Forelimb muscle (tissue), 1 donor: Measurements from ENCODE around the gene SCGN. TPM values are rescaled to one million over a fixed set of nuclear protein-coding genes. Genes with fewer than 3 reads are reported as not detected.

ENCODE experiments used
- DNase-seq: peaks from one replicate; pipeline ENCODE4 v3.0.0-alpha.2; 2013; ENCODE audit warnings: low read depth
- polyA plus RNA-seq: library from polyadenylated mRNA; unstranded; fragments of 120-200 nt; gene quantifications from one replicate; pipeline ENCODE4 v1.2.1, GENCODE V29; 2013; ENCODE audit not compliant: insufficient read length

Gene SCGN
- polyA plus RNA-seq, 1 donor: not detected

- no peak for DNase-seq
Measured at GRCh38 chr6:25685896-25686295, 33.9 kb downstream of the SCGN start.

DNA sequence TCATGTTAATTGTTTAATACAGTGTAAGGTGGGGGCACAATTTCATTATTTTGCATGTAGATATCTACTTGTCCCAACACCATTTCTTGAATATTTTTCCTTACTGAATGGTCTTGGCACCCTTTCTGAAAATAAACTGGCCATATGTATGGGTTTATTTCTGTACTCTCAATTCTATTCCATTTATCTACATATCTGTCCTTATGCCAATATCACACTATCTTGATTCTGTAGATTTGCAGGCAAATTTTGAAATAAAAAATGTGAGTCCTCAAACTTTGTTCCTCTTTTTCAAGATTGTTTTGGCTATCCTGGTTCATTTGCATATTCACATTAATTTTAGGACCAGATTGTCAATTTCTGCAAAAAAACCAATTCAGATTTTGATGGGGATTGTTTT lies 34.8 kb downstream of the SCGN start:
- no peak for DNase-seq

- no peak for DNase-seq
Measured at GRCh38 chr6:25689966-25690365, 38.0 kb downstream of the SCGN start.

GRCh38 chr6:25691894-25692293 lies 39.9 kb downstream of the SCGN start:
- DNase-seq: no peak

- no peak for DNase-seq
Measured at GRCh38 chr6:25692472-25692871, 40.5 kb downstream of the SCGN start.

DNA sequence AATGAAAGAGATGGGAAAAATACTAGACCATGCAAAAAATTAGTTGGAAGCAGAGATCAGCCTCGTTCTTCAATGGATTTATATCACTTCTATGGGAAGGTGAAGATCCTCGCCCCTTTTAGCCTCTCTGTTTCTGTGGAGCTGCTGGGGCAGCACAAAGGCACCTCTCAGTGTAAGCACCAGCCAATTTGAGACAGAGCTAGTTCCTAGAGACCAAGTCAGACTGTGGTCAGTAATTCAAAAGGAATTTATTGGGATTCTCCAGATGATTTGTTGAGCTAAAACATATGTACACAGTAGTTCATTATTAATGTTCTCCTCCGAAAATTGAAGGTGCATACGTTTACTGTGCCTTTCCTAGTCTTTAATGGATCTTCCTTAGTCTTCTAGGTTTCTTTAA lies 42.4 kb downstream of the SCGN start:
- no peak for DNase-seq

GRCh38 chr6:25695671-25696070 lies 43.7 kb downstream of the SCGN start:
- DNase-seq: no peak

DNA sequence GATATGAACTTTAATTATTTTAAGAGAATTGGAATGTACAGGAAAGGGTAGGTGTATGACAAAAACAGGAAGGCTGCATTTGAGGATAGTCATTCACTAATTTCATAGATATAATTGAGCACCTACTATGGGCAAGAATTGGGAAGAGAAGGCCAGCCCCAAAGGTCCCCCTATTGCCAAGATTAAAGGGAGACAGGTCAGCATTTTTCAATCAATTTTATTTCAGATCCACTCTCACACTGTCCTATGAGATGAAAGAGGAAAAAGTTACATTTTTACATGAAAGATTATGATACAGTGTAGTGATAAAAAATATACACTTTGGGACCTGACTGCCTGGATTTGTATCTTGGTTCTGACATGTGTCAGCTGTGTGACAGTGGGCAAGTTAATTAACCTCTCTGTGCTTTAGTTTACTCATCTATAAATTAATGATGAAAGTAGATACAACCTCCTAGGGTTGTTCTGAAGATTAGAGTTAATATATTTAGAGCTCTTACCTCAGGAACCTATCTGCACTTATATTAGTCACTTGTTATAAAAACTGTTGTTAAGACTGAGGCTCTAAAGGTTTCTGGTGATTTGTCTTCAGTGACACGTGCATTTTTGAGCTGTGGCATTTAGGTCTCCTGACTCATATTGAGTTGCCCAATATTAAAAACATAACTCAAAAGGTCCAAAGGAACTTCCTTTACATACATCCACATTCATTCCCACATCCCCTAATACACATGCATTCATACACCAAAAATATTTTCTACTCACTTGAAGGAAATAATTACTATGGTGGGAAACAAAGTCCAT lies 45.7 kb downstream of the SCGN start:
- no peak for DNase-seq

DNA sequence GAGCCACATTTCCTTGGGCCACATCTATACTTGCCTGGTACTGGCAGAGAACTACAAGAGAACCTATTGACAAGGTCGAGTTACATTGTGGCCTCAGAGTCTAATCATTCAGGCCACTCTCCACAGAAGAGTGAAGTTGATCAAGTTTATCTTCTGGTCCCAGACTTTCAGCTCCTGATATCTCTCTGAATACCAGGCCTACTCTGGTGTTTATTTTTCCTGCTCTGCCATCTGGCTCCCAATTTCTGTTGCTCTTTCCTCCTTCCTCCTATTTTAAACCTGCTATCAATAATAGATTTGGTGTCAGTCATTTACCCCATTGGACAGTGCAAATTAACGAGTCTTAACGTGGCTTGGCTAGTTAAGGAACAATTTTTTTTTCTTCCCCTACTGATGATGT lies 46.6 kb downstream of the SCGN start:
- no peak for DNase-seq

- DNase-seq: no peak
Measured at GRCh38 chr6:25699649-25700048, 47.6 kb downstream of the SCGN start.

DNA sequence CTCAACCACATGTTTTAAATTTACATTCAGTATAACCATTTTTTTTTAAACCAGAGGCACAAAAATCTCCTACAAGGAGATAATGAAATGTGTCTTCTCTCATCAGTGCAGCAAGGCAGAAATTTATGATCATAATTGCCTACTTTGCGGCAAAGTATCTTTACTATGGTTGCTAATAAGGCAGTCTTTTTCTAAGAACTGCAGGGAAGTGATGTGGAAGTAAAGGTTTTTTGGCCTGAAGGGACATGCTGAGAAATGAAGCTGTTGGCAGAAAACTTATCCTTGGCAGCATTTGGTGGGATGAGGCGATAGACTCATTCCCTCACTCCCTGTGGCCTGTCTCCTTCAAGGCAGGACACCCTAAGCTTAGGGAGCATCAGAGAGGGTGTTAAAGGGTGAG lies 48.7 kb downstream of the SCGN start:
- DNase-seq: no peak

DNA sequence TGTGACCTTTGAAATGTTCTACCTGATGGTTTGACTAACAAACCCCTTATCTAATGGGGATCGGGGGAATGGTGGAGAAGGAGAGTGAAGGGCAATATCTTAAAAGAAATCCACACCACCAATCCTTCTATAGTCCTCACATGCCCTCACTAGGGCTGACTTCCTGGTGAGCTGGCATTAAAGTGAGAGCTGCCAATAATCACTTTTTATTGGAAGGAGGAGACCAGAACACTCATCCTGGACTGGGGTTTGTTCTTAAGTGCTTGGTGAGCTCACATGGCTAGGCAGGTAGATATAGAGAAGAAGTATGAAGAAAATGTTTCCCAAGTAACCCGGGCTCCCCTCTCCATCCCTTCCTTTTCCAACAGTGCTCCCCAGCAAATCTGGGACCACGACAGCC lies 49.8 kb downstream of the SCGN start:
- DNase-seq: no peak

- no peak for DNase-seq
Measured at GRCh38 chr6:25703005-25703404, 51.0 kb downstream of the SCGN start.

GRCh38 chr6:25704001-25704400 lies 52.0 kb downstream of the SCGN start:
- DNase-seq: no peak

DNA sequence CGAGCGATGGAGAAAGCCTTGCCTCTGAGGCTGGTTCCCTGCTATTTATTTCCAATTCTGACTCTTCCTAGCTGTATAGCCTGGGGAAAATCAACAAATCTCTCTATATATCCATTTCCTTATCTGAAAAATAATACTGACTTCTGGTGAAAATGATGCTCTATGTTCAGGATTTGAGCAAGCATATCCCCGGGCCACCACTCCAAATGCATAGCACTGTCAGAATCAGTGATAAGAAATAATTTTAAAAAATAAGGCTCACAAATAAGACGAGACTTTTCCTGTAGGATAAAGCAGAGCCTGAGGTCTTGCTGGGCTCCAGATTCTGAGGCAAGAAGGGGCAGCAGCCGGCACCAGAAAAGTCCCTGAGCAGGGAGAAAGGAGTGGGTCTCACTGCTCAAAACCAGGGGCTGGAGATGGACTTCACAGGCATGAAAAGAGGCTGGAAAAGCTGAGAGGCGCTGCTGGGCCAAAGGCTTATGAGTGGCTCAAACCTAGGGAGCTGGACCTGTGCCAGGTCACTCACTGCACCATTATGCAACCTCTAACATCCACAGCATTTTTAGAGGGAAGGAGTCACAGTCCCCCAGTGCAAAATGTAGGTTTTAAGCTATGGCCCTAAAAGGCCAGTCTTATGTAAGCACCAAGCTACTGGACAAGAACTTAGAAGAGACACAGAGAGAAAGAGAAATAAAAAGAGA lies 54.4 kb downstream of the SCGN start:
- no peak for DNase-seq

- DNase-seq: no peak
Measured at GRCh38 chr6:25709761-25710160, 57.7 kb downstream of the SCGN start.

- no peak for DNase-seq
Measured at GRCh38 chr6:25710287-25710686, 58.3 kb downstream of the SCGN start.

DNA sequence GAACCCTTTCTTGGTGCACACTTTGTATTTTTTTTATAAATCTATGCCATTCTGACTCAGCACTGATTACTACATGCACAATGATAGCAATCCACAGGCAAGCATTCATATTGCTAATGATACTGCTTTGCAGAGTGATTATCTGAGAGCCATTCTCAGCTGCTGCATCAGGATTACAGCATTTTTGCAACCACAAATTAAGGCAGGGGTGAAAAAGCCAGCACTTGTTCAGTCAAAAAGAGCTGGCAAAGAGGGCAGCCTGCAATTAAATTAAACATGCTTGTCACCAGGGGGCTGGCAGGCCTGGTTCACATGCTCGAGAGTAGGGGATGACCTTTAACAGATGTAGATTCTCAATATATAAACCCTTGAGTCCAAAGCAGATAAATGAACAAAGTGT lies 61.8 kb downstream of the SCGN start:
- DNase-seq: no peak

DNA sequence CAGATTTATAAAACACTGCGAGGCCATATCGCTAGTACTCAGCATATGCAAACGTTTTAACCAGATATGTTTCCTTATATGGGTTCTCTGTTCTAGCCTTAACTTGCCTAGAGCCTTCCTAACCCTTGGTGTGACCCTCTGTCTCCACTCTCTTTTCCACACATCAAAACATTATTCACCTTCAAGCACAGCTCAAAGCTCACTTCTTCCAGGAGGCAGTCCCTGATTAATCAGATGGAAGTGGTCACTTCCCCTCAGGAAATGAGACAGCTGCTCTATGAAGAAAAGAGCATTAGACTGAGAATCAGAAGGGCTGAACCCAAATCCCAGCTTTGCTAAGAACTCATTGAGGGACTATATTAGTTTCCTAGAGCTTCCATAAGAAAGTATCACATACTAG lies 62.8 kb downstream of the SCGN start:
- no peak for DNase-seq

DNA sequence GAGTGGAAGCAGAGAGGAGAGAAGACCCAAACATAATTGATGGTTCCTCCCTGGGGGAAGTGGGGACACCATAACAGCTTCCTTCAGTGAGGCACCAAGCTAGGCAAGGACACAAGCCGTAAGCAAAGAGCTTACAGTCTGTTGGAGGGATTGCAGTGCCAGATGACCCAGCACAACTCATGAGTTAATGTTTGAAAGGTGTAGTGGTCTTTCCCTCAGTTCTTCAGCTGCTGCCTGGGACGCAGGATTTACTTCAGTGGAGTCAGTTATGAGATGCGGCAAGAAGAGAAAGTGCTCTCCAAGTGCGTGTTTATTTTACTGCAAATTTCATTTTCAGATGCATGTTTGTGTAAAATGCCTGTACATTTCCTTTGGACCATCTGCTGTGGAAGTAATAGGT lies 63.8 kb downstream of the SCGN start:
- no peak for DNase-seq

DNA sequence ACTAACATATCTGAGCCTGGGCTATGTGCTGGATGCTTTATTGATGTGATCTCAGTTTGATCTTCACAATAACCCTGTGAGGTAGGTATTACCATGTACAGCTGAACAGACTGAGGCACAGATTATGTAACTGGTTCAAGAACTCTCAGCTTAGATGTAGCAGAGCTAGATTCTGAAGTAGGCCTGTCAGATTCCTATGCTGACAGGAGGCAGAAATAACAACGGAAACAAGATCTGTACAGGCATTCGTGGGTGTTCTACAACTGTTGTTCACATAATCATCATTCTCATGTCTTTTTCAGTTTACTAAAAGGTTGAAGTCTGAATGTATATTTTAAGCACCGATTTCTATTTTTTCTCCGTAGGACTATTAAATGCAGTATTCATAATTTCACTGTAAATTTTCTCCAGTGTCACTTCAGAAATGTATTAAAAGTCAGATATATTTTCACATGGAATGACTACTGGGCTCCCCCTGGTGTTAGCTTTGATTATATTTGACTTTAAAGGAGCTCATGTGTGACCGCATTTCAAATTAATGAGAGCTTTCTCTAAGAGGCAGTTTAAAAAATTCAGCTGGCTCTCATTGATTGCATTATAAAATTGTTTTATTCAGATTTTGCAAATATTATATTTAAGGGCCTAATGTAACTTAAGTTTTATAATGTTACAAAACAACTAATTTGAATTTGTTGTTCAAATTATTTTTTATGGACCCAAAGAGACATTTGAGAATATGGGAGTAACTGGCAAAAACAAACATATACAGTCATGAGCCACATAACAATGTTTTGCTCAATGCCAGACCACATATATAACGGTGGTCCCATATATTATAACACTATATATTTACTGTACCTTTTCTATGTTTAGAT lies 66.1 kb downstream of the SCGN start:
- no peak for DNase-seq

- DNase-seq: no peak
Measured at GRCh38 chr6:25726122-25726911, 74.3 kb downstream of the SCGN start.
